Activated gamma-delta T cell (primary cell): Measurements from ENCODE around the gene RNF133.

Experiments used
- DNase-seq: peaks from one replicate; lab custom pipeline; 2025; lab: John Stamatoyannopoulos, UW
- total RNA-seq, 2 donors: gene quantifications; one replicate each; lab custom pipeline; 2026; lab: John Stamatoyannopoulos, UW

Gene RNF133
- total RNA-seq: 0 reads per million in 2 donors

DNA sequence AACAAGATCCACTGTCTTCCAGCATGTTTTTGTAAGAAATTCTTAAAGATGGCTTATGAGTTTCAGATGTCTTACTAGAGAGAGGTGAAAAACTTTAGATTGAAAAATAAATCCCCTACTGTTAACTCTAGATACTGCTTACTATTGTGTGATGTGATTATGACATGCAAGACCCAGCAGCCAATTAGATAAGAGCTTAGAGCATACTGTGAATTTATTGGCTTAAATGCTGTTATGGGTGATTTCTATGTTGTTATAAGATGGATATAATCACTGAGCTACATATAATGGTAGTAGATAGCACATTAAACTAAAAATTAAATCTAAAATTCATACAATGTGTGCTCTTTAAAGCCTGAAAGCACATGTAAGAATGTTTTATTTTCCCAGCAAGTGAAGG lies at the start of gene RNF133:
Gene RNF133, minus strand, starts transcription at position 101 of the 400 bp plus-strand sequence. CDS start 199 bp downstream, outside the sequence.
- no peak for DNase-seq

DNA sequence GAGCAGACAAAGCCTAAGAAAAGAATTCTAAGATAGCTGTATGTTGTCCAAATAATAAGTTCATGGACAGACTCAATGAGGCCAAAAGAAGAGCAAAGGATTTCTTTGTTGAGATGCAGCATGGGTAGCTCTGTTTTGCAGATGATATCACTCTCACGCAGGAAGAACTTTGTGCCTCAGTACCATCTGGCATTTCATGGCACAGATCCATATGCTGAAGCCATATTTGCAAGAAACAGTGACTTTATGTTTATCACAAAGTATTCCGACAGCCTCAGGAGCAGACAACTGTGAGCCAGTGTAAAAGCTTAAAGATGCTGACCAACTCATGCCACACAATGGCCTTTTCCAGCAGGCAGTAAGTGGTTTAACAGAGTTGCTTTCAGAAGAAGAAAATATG lies 49.3 kb upstream of the RNF133 start:
- no peak for DNase-seq

DNA sequence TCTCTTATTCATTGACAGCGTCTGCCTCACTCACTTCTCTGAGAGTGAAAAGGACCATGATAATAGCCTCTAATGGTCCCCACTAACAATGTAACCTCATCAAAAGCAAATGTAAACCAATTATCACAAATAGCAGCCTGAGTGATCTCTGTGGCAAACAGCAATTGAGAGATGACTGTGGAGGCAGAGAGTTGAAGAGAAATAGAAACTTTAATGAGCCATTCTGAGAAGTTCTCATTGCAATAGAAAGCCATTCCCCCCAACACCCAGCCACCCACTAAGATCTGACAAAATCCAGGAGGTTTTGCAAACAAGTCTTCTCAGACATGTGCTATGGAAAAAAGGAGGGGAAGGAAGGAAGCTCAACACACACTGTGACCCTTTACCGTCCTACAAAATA lies 48.0 kb upstream of the RNF133 start:
- DNase-seq: no peak

DNA sequence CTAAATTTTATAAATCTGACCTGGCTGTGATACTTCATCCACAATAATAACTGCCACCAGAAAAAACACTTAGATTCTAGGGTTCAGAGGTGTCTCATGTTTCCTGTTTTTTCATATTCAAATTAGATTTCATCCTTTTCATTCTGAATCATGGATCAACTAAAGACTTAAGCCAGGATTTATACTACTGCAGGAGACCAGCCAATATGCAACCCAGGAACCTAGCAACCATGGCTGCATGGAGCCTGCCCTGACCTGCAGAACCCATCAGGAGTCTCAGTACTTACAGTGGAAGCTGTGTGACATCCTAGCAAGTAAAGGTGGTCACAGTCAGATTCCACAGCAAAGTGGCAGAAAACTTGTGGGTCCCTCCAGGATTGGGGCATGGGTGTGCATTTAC lies 44.3 kb upstream of the RNF133 start:
- no peak for DNase-seq

DNA sequence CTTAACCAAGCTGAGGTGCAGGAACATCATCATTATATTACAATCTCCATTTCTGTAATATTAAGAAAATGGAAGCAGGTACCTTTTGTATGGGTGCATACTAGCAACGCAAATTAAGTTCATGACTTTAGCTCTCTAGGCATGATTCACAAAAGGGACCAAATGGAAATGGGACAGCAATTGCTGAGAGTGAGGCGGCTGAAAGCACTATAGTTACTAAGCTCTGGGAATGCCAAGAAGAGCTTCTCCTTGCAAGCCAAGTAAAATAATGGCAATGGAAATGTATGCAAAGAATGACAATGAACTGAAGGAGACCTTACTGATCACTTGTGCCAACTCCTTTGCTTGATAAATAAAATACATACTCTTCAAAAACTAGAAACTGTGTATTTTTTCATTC lies 40.0 kb upstream of the RNF133 start:
- no peak for DNase-seq

DNA sequence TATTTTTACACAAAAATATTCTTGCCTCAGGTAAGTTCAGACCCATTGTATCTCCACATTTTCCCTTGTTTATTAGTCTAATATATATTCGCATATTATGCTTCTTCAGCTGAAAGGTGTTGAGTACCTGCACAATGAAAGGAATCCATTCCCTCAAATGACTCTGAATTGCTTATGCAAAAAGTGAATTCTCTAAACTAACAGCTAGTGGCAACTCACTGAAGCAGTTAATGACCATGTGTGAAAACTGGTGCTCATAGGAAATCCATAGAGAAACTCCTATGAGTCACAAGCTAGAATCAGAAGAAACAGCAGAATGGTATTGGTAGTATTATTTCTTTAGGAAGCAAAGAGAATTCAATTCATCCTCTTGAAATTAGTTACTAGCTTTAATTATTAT lies 37.3 kb upstream of the RNF133 start:
- no peak for DNase-seq

DNA sequence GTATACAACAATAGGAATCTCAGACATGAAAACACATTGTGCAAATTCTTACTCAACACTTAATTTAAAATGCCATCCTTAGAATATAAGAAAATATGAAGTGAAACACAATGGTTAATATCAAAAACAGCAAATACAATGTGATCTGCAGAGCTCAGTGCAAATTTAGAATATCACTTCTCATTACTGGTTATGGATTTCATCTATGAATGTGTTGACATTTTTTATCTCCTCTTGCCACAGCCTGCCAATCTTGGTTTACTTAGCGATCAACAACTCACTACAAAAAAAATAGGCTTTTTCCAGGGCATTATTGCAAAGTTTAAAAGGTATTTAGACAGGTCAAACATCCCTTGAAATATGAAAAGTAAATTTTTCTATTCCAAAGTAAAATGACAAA lies 28.8 kb upstream of the RNF133 start:
- no peak for DNase-seq

DNA sequence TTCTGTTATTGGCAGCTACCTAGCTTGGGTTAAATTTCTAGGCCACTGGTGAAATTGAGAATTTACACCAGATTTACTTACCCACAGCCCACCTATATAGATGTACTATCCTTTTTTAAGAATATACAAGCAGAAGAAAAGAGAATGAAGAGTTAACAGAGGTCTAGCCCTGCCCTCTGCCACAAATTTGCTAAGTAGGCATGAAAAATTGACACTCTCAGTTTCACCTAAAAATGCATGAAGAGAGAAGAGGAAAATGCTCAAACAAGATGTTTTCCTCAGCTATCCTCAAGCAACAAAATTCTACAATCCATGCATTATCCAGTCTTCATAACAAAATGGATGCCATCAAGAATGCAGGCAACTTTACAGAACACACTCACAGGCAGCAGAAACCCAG lies 28.4 kb upstream of the RNF133 start:
- DNase-seq: no peak

GRCh38 chr7:122726881-122727280 lies 28.0 kb upstream of the RNF133 start:
- DNase-seq: no peak

- DNase-seq: no peak
These were observed 25.4 kb upstream of the RNF133 start for GRCh38 chr7:122724366-122724765.

GRCh38 chr7:122719010-122719578 lies 20.2 kb upstream of the RNF133 start:
- no peak for DNase-seq

GRCh38 chr7:122717356-122718089 lies 18.6 kb upstream of the RNF133 start:
- DNase-seq: no peak

DNA sequence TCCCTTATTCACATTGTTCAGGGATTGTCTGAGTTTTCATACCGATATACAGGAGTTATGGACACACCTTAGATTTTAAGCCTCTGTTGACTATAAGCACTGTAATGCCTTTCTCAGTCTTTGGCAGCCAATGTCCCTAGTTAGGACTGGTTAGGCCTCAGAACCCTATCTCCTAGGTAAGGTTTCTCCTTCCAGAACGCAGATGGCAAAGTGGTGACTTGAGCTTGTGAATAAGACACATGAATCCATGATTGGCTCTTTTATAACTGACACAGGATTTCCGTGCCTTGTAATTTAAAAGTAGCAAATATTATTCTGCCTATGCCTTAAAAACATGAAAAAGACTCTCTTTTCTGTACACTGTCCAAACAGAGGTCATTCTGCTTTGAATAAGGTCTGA lies 16.3 kb upstream of the RNF133 start:
- no peak for DNase-seq

- DNase-seq: no peak
These were observed 12.0 kb upstream of the RNF133 start for GRCh38 chr7:122710916-122711315.

GRCh38 chr7:122709930-122710646 lies 11.2 kb upstream of the RNF133 start:
- no peak for DNase-seq

- no peak for DNase-seq
These were observed 7.9 kb upstream of the RNF133 start for GRCh38 chr7:122706836-122707235.

GRCh38 chr7:122702872-122703510 lies 4.1 kb upstream of the RNF133 start, which contains the start of gene RNF148:
RNF148 (minus strand) TSS chr7:122702922; CDS start chr7:122702750, 172 bp downstream.
- no peak for DNase-seq

- no peak for DNase-seq
These were observed 3.1 kb downstream of the RNF133 start for GRCh38 chr7:122695816-122696215.

DNA sequence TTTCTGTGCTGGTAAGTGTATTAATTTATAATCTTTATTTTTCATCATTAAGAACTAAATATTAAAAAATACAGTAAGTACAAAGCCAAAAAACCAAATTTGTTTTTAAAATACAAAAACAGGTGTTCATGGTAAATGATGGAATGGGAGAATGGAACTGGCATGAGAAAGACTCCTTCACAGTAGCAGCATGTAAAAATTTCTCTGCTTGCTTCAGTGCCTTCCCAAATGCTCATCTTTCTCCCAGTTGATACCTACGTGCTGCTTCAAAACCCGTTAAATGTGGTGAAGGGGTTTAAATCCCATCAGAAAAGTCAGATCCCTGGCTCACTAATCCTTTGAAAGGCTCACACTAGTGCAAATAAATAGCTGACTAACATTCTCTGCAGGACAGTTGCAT lies 4.2 kb downstream of the RNF133 start:
- DNase-seq: no peak

DNA sequence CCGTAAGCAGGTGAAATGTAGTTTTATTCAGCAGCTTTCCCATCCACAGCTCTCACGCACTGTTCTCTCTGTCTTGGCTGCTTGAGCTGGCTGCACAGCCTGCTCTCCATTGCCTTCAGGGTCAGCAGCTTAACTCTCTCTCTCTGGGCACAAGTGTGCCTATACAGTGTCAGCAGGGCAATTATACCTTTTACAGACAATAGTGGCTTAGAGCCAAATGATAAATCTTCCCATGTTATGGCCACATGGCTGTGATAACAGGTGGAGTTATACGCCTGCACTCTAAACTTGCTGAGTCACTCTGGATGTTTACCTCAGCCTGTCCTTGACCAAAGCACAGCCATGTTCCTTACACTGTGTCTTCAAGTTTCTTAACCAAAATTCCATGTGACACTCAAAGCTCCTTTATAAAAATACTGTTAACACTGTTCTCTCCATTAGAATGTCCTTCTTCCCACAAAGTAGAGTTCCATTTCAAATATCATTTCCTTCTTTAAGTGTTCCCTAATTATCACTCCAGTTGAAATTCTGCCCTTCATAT lies 6.1 kb downstream of the RNF133 start:
- no peak for DNase-seq

DNA sequence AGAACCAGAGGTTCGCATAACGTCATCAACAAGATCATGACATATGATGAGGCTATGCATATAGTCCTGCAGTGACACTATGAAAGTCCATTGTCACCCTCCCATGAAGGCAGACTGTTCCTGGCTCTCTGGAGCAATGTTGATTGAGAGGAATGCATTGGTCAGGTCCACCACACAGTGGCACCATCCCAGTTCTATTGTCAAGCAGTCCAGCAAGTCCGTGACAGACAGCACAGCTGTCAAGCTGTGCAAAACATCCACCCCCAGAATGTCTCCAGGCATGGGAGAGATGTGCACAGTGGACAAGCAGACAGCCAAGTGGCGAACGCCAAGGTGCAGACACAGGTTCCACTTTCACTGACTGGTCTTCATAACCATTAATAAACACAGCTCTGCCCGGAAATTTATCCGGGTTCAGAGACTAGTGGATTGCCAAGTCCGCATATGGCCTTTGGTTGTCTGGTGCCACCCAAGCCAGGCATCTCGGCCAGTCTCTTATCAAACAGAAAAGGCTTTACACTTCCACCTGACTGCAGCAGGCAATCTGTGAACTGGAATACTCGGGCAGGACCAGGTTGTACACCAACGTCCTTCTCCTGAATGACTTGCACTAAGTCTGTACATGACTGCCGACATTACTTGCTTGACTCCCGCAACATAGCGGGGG lies 7.2 kb downstream of the RNF133 start:
- DNase-seq: no peak
